HG03378 (cell line): ENCODE results near the gene SLC35E2B.
A peak's percentile ranks its signal among the peaks of the same experiment; 100 is the strongest.

Source experiments
- ATAC-seq: cut with Tn5 transposase; IDR thresholded peaks from one replicate; pipeline ENCODE4 v1.9.1; 2021; ENCODE audit warnings: mild to moderate bottlenecking, moderate library complexity; ENCODE audit not compliant: unreplicated experiment

SLC35E2B gene

DNA sequence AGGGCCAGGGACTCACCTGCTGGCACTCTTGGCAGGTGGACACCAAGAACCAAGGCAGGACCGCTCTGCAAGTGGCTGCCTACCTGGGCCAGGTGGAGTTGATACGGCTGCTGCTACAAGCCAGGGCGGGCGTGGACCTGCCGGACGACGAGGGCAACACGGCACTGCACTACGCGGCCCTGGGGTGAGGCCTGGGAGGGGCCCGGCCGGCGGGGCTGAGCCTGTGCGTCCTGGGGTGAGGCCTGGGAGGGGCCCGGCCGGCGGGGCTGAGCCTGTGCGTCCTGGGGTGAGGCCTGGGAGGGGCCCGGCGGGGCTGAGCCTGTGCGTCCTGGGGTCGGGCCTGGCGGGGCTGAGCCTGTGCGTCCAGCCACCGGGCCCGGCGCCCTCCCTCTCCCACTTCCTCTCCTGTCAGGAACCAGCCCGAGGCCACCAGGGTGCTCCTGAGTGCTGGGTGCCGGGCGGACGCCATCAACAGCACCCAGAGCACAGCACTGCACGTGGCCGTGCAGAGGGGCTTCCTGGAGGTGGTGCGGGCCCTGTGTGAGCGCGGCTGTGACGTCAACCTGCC is 65.2 kb downstream of the SLC35E2B start:
- ATAC-seq = no peak

DNA sequence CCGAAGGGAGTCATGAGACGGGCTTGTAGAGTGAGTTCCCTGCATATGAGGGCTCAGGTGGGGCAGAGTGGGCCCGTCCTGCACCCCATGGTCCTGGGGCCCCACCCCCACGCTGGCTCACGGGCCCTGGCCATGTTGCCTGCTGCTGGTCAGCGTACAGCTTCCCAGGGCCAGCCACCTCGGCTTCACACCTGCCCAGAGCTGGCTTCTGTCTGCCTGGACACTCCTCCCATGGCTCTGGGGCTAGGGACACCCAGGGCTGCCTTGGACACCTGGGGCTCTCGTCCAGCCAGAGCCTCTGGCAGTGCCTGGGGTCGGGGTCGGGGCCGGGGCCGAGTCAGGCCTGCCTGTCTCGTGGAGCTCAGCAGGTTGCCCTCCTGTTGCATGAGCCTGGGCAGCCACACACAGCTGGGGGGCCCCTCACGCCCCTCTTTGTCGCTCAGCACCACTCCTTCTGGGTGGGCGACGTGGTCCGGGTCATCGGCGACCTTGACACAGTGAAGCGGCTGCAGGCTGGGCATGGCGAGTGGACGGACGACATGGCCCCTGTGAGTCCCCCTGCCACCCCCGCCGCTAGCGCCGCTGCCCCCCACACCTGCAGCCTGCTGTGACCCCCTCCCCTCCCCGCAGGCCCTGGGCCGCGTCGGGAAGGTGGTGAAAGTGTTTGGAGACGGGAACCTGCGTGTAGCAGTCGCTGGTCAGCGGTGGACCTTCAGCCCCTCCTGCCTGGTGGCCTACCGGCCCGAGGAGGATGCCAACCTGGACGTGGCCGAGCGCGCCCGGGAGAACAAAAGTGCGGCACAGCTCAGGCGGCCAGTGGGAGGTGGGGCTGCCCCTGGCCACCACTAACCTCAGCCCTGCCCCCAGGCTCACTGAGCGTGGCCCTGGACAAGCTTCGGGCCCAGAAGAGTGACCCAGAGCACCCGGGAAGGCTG is 66.1 kb downstream of the SLC35E2B start:
- no peak for ATAC-seq

DNA sequence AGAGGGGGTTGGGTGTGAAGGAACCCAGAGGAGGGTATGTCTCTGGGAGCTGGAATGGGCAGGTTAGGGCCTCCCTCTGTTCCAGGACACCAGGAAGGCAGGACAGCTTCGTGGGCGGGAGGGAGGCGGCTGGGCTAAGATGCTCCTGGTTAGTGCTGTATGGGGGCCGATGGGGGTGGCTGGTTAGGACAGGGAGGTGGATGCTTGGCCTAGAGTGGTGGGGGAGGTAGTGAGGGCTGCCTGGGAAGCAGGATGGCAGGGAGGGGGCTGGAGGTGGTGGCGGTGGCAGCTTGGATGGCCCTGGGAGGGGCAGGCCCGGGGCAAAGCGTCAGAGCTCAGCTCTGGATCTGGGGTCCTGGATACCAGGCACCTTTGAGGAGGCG is 66.8 kb downstream of the SLC35E2B start:
- ATAC-seq = no peak

DNA sequence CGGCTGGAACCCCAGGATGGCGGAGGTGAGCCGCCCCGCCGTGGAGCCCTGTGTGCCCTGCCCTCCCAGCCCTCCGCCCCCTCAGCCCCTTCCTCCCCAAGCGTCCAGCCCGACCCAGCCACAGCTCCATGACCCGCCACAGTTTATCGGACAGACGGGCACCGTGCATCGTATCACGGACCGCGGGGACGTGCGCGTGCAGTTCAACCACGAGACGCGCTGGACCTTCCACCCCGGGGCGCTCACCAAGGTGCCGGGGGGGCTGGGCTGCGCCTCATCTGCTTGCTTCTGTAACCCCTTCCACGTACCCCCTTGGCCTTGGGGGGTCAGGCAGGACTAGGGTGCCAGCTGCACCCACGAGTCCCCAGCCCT is 67.2 kb downstream of the SLC35E2B start:
- no peak for ATAC-seq

DNA sequence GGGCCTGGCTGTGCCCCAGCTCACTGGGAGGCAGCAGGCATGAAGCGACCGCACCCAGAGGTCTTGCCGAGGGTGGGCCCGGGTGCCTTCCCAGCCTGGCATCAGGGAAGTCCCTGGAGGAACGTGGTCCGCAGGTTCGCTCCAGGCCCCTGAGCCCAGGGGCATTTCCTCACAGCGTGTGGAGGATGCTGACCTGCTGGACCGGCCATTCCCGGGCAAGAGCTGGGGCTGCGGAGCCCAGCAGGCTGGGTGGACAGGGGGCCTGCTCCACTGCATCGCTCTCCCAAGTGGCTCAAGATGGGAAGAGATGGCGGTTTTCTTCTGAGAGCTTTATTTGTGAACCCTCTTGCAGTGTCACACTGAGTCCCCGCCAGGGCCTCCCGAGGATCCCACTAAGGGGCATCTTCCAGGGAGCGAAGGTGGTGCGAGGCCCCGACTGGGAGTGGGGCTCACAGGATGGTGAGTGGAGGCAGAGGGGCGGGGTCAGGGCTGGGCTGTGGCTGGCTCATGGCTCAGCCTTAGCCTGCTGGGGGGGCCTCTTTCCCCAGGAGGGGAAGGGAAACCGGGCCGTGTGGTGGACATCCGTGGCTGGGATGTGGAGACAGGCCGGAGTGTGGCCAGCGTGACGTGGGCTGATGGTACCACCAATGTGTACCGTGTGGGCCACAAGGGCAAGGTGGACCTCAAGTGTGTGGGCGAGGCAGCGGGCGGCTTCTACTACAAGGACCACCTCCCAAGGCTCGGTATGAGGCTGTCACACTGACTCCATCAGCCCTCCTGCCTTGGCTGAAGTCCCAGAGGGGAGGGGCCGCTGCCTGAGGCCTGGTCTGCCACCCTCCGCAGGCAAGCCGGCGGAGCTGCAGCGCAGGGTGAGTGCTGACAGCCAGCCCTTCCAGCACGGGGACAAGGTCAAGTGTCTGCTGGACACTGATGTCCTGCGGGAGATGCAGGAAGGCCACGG is 67.9 kb downstream of the SLC35E2B start:
- no peak for ATAC-seq

DNA sequence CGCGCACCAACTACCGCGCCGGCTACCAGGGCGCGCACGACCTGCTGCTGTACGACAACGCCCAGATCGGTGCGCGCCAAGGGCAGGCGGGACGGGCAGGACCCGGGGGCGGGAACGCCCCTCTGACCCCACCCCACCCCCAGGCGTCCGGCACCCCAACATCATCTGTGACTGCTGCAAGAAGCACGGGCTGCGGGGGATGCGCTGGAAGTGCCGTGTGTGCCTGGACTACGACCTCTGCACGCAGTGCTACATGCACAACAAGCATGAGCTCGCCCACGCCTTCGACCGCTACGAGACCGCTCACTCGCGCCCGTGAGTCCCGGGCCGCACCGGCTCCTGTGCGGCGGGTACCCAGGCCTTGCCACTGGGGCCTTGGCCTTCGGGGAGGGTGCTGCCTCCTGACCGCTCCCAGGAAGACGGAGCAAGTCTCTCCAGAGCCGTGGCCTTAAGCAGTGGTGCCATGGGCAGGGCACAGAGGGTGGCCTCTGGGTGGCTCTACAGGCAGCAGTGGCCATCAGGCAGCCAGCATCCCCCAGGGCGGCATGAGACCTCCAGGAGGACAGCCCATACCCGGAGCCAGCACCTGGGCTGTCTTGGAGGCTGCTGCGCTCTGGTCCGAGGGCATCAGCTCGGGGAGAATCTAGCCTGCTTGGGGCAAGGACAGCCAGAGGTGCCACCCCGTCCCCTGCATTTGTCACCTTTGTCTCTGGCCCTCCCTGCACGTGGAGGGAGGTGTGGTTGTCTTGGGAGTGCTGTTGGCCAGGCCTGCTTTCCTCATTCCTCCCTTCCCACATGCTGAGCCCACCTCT is 68.8 kb downstream of the SLC35E2B start:
- ATAC-seq = no peak

DNA sequence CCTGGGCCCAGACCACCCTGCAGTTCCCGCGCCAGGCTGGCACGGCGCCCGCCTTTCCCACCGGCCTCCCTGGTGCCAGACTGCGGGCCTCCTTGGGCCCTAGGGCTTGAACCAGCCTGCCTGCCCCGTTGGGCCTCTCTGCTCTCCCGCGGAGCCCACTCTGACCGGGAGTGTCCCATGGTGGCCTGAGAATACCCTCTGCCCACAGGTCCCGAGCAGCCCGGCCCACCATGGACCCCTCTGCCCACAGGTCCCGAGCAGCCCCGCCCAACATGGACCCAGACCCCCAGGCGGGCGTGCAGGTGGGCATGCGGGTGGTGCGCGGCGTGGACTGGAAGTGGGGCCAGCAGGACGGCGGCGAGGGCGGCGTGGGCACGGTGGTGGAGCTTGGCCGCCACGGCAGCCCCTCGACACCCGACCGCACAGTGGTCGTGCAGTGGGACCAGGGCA is 69.4 kb downstream of the SLC35E2B start:
- no peak for ATAC-seq

DNA sequence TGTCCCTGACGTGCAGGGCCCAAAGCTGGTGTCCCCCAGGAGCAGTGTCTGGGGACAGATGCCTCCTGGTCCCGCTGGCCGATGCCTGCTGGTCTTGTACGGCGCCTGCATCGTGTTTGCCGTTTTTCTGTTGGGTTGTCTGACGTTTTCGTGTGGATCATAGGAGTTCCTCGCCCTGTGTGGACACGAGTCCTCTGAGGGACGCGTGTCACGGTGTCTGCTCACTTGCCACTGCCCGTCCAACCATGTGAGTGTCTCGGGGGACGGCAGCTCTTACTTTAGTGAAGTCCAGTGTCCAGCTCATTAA is 69.9 kb downstream of the SLC35E2B start:
- ATAC-seq = no peak

DNA sequence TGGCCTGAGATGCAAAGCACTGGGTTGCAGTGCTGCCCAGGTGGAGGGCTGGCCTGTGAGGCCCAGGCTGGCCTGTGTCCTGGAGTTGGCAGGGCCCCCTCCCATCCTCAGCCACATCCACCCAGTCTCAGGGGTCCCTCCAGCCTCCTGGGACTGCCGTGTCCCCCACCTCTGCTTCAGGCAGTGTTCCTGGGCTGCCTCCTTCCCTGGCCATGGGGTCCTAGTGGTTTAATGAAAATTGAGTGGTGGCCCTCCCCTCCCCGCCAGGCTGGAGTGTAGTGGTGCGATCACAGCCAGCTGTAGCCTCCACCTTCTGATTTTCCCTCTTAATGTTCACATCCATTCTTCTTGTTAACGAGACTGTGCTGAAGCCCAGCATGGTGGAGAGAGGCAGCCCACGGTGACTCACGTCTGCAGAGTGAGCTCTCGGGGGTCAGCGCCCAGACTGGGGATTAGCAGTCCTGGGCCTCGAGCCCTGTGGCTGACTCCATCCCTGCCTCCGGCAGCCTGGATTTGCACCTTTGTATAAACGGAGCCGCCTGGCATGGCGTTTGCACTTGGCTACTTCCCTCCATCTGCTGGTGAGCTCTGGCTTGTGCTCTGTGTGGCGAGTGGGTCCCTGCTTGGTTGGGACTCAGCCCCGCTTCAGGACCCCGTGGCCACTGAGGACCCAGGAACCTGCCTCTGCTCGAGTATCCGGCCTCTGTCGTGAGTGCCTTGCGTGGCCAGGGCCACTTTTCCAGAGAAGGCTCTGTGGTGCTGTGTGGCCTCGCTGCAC is 70.4 kb downstream of the SLC35E2B start:
- no peak for ATAC-seq

DNA sequence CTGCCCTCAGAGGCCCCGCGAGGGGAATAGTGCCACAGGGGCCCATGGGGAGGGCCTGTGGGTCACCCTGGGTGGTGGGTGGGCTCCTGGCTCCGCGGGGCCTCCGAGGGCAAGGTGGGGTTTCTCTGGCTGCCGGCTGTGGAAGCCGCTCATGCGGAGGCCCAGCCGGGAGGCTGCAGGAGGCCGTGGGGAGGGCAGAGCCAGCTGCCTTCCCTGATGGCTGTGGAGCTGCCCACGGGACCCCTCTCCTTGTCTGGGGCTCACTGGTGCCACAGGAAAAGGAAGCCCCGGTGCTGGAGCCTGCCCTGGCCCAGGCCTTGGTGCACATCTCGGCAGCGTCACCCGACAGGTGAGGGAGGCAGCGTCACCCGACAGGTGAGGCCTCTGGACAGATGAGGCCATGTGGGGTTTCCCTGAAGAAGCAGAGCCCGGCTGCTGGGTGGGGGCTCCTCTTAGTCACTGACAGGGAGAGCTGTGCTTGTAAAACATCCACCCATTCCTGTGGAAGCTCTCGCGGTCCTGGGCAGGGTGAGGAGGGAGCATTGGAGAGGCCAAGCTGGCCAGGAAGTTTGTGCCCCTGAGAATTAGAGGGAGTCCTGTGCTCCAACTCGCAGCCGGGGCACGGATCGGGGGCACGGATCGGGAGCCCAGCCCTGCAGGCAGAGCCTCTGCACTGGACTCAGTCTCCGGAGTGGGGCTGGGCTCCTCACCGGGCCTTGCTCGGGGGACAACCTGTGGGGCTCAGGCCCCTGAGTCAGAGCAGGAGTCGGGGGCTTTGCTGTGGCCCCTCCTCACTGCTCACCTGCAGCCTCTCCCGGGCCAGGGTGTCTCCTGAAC is 71.2 kb downstream of the SLC35E2B start:
- no peak for ATAC-seq

DNA sequence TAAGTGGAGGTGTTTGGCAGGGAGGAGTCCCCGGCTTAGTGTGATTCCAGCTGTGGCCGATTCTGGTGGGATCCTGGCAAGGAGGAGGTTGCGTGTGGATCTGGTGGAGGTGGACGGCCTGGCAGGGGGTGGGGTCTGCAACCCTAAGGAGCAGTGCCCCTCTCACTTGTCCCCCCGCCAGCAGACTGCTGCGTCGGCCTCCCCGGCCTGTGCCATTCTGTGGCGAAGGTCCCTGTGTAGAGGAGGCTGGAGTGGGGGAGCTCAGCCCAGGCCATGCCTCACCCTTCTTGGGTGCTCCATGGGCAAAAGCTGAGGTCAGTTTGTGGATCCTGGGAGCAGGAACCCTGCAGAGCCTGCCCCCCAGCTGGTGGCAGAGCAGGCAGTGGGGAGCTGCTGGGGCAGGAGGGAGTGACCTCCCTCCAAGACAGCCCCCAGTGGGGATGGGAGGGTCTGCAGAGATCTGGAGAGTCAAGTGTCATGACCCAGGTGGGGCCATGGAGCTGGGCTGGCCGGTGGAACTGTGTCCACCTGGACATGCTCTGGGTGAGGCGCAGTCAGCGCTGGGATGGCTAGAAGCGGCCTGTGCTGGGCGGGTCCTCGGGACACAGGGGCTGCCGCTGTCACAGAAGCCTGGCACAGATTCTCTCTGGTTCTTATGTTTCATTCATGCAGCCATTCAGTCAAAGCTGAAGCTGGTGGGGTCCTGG is 72.0 kb downstream of the SLC35E2B start:
- no peak for ATAC-seq

DNA sequence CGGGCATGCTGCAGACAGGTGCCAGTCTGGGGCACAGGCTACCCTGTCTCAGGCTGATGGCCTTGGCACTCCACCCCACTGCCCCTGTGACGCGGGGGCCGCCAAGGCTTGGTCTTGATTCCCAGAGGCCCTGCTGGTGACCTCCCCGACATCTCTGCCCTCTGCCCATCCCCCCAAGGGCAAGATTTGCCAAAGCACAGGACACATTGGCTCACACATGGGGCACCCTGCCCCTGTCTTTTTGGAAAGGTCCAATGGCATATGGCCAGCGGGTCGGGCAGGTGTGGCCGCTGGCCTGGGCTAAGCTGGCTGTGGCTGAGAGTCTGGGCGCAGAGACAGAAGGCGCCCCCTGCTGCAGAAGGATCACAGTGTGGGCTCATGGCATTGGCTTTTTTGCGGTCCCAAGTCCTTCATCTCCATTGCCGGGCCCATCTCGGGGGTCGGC is 72.7 kb downstream of the SLC35E2B start:
- no peak for ATAC-seq

DNA sequence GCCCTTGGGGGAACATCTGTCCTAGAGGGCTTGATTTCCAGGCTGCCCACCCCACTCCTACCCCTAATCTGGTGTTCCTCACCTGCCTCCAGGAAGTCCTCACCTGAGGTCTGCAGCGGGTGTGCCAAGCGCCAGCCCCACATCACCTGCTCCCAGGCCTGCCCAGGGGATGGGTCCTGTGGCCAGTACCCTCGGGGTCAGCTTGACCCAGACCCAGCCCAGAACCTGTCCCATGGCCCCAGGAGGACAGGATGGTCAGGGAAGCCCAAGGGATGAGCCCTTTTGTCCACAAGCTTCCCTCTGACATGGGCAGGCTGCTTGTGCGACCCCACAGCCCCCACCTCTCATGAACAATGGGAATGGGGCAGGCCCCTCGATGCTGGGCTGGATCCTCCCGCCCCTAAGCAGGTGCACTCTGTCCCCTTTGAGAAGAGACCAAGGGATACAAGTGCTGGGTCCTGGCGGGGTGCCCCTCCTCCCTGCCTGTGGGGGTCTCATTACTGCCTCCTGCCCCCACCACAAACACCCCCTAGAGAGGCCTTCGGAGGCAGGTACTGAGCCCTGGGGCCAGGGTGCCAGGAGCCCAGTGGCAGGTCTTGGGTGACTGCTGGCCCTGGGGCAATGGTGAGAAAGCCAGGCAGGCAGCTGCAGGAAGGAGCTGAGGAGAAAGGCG is 74.1 kb downstream of the SLC35E2B start:
- no peak for ATAC-seq

DNA sequence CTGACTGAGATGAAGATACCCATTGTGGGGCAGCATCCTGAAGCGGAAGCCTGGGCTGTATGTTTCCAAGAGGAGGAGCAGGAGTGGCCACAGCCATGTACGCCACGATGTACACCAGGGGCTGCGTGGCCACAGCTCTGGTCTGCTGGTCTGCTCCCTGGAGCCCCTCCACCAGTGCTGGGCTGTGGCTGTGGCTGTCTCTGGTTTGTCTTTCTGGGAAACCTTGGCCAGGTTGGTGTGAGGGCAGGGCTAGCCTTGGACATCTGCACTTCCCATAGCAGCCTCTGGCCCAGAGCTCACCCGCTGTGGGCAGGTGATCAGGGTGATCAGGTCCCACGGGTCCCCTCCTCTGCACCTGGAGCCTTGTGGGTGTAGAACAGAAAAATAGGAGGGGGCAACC is 74.7 kb downstream of the SLC35E2B start:
- ATAC-seq = no peak

DNA sequence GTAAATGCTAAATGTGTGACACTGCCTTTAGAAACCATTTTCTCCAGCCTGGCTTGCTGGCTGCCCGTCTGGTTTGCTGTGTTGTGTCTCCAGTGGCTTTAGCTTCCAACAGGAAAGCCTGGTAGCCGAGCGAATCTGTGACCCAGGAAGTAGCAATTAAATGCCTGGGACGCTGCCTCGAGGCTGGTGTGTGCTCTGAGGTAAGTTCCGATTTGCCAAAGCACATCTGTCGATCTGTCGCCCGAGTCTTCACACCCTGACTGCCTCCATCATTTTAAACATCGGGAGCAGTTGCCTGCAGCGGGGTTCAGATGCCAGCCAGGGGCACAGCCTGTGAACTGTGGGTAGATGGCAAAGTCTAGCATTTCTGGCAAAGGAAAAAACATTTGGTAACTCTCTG is 75.1 kb downstream of the SLC35E2B start:
- no peak for ATAC-seq

DNA sequence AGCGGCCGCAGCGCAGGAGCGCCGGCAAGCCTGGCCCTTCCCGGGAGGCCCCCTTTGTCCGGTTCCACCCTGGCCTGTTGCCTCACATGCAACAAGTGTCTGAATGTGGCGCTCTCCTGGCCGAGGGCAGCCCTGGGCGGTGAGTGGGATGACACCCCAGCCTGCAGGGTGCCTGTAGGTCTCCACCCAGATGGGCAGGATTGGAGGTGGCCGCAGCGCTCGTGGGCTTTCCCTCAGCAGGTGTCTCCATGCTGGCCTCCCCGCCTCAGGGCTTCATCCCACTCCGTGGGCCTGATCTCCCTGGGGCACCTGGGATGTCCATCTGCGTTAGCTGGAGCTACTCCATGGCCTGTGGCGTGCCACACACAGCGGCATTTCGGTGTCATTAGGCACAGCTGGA is 75.8 kb downstream of the SLC35E2B start:
- no peak for ATAC-seq

DNA sequence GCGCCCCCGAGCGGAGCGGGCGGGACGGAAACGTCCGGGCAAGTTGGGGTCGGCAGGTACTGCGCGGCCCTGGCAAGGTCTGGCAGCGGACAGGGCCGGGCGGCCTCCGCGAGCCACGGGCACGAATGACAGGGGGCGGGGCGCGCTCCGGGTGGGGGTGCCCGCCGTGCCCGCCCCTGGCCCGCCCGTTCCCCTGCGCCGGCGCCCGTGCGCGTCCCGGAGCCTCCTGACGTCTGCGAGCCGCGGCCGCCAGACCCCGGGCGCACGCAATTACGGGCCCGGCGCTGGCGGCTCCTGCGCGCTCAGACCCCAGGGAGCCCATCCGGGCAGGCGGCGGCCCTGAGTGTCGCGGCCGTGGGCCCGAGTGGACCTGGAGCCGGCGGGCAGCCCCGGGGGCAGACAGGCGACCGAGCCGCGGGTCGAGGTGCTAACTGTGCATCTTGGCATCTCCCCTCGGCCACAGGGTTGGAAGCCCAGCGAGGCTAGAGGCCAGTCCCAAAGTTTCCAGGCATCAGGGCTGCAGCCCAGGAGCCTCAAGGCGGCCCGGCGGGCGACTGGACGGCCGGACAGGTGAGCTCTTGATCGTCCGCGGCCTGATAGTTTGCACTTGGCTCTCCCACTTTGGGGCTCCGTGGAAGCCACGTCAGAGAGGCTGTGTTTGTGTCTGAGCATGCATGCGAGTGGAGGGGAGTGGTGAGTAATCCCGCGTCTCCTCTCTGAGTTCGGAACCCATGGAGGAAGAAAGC is 76.4 kb downstream of the SLC35E2B start:
- ATAC-seq = peak; percentile 10
